Right ventricle myocardium superior (tissue), 1 donor: ENCODE measurements around the gene INPP5A. TPM values are rescaled to one million over a fixed set of nuclear protein-coding genes. Genes with fewer than 3 reads are reported as not detected.
"Not testable (repeated sequence)": the region's sequence is repeated elsewhere in the genome, so short reads cannot be mapped to it uniquely, and the experiment has no call there.

Source experiments
- ATAC-seq: fragments of 200-7000 bp; cut with Tn5 transposase; one replicate; pipeline ENCODE4 v1.9.1; 2020; ENCODE audit warnings: mild to moderate bottlenecking; ENCODE audit not compliant: poor library complexity
- DNase-seq: peaks from one replicate; pipeline ENCODE4 v3.0.0-alpha.2; 2020
- intact Hi-C: fragments of 100-400 bp; cut with DNase I; formaldehyde crosslinking; loops from one replicate; pipeline ENCODE4 v1.11.2; 2022
- long read RNA-seq: library from polyadenylated mRNA; unstranded; transcript quantifications from one replicate; pipeline ENCODE4 v2.0.0, GENCODE V29; 2021
- total RNA-seq: library from RNA; stranded (reverse); fragmentation: NEBNext Ultra II Directional; extraction: Animal tissue kit (Norgen Biotek cat#: 25700); gene quantifications from one replicate; pipeline ENCODE4 v1.2.1, GENCODE V29; 2021
- donor health status: DM: no; HTN: yes; CAD: no; lungs with severe emphysema.

INPP5A gene, protein sequence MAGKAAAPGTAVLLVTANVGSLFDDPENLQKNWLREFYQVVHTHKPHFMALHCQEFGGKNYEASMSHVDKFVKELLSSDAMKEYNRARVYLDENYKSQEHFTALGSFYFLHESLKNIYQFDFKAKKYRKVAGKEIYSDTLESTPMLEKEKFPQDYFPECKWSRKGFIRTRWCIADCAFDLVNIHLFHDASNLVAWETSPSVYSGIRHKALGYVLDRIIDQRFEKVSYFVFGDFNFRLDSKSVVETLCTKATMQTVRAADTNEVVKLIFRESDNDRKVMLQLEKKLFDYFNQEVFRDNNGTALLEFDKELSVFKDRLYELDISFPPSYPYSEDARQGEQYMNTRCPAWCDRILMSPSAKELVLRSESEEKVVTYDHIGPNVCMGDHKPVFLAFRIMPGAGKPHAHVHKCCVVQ
- total RNA-seq = 99.1 TPM
- long read RNA-seq, transcript INPP5A-203 (16 exons, 2,967 nt) = major isoform, 232 of 327 reads
- long read RNA-seq, partial matches to known transcripts = 75 of 327 reads
- long read RNA-seq, other reads (novel, unspliced or antisense) = 20 of 327 reads

DNA sequence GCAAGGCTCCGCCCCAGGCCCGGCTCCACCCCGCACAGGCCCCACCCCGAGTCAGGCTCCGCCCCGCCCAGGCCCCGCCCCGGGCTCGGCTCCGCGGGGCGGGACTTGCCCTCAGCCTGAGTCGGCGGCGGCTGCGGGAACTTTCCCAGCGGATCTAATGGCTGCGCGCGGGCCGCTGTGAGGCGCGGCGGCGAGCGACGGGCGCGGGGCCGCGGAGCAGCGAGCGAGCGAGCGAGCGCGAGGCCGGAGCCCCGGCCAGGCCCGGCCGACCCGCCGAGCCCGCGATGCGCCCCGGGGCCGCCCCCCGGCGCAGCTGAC is at the start of gene INPP5A:
INPP5A (plus strand) TSS at position 104 of the 318 bp plus-strand sequence. CDS start 310 bp downstream, outside the sequence.
- intact Hi-C loops = loop anchor here (2.0 to 5.0 kb wide), 2 partner anchors 19 to 75 kb away; no protein-coding TSS in a partner anchor
- DNase-seq = no peak
- no peak for ATAC-seq

DNA sequence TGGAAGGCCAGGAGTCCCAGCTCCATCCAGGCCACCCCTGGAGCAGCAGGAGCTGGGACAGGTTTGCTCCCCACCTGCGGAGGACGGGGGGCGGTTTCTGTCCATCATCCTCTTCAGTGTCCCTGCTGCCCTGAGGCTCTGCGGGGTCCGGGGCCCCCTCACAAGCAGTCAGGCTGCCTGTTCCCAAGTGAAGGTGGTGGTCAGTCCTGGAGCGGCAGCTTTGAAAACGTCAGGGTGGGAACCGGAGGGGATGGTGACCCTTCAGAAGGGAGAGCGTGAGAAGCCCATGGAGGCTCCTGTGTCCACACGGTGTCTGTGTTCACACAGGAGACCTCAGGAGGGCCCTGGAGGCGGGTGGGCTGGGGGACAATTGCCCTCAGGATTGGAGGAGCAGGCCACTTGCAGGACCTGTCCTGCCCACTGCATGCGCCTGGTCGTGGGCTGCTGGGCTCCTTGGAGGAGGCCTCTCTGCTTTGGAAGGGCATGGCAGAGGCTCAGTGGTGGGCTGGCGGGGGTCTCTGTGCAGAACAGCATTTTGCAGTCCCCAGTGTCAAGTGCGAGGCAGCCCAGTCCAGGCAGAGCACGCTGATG is 49.3 kb upstream of the INPP5A start:
- intact Hi-C loops = no loop called here
- ATAC-seq = no peak
- DNase-seq = peak; percentile 30

DNA sequence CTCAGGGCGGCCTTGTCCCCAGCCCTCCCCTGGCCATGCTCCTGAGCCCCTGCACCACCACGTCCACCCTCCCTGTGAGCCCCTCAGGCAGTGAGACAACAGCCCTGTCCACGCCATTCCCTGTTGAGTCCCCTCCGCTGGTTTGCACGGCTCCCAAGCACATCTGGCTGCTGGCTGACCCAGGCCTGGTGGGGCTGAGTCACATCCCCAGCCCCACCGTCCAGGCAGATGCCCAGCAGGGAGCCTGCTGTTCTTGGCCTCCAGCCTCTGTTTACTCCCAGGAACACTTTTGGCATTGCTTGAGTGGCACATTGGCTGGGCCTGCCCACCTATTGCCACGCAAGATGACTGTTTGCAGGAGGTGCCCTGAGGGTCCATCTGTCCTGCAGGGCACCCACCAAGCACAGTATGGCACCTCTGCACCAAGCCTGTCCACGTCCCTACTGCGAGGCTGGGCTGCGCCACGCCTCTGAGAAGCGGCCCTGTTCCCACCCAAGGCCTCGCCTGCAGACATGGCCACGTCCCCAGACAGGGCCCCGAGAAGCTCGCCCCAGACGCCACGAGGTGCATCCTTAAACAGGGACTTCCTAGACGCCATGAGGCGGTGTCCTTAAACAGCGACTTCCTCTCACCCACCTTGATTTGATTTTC is 48.4 kb upstream of the INPP5A start:
- peak; percentile 22 for DNase-seq
- no peak for ATAC-seq
- intact Hi-C loops = no loop called here

DNA sequence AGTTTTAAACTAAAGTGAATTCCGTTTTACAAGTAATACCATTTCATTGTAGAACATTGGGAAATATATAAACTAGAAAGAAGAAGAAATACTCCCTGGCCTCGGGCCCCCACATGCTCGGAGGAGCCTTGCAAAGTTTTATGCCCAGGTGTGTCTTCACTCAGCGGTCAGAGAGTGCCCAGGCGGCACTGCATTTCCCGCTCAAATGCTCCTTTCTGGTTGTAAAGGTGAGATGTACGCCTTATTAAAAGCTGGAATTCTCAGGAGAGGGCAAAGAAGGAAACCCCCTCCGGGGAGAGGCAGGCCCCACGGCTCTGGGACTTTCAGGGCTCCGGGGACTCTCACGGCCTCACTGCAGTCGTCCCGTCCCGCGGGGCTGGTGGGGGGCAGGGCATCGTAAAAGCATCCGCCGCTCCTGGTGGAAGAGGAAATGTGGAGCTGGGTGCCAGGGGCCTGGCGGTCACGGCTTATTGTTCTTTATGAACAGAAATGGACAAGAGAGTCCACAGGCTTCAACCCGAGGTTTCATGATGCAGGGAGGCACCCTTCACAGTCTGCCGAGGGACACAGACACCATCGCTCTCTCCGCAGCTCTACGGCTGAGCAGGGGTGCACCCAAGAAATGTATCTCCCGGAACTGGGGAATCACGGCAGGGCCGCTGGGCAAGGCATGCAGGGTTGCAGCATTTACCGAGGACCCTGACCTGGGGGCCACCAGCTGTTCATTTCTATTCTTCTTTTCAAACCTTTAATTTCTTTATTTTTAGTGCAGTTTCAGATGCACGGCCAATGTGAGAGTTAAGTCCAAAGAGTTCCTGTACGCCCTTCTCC is 47.7 kb upstream of the INPP5A start:
- peak; percentile 30 for DNase-seq
- ATAC-seq = no peak
- intact Hi-C loops = no loop called here

DNA sequence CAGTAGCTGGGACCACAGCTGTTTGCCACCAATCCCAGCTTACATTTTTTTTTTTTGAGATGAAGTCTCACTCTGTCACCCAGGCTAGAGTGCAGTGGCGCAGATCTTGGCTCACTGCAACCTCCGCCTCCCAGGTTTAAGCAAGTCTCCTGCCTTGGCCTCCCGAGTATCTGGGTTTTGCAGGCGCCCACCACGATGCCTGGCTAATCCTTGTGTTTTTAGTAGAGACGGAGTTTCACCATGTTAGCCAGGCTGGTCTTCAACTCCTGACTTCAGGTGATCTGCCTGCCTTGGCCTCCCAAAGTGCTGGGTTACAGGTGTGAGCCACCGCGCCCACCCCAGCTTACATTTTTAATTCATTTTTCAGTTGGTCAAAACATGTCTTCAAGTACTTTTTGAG is 46.1 kb upstream of the INPP5A start:
- ATAC-seq, intact Hi-C loops: not testable (repeated sequence)
- peak; percentile 23 for DNase-seq

DNA sequence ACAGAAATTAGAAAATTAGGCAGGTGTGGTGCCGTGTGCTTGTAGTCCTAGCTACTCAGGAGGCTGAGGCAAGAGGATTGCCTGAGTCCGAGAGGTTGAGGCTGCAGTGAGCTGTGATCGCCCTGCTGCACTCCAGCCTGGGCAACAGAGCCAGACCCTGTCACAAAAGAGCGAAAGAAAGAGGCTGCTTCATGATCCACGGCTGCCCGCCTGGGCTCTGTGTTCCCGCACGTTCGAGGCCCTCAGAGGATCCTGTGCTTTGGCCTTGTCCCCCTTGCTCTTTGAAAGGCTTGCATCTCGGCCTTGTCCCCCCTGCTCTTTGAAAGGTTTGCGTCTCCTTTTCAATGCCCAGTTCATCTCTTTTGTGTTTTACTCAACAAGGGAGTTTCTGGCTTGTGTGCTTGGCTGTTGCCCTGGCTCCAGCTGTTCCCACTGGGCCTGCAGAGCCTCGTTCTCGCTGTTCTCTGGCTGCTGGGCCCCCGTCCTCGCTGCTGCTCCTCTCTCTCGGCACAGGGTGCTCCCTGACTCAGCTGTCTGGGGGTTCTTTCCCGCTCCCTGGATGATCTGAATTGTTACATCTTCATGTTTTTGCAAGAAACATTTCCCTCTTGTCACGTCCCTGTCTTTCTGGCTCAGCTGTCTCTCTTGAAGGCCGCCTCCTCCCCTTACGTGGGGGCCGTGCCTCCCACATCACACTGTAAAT is 45.1 kb upstream of the INPP5A start:
- intact Hi-C loops = no loop called here
- DNase-seq (peak; percentile 61), ATAC-seq (peak; percentile 67)

DNA sequence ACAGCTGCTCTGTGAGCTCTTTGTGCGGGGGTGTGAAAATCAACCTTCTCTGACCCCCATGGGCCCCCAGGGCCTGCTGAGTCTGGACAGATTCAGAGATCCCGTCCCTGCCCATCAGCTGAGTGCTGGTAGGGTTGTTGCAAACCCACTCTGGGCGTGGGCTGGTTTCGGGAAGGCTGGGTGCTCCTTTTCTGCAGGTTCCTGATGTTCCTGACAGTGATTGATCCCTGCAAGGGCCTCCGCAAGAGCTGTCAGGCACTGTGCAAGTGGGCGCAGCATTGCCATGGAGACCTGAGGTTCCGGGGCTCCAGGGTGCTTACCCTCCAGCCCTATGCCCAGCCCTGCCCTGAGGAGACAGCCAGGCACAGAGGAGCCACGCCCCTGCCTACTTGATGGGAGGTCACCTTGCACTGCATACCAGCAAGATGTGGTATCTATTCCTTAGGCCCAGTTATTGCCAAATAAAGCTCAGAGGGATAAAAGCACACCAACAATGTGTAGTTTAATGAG is 44.3 kb upstream of the INPP5A start:
- intact Hi-C loops = no loop called here
- ATAC-seq (no peak), DNase-seq (peak; percentile 36)

DNA sequence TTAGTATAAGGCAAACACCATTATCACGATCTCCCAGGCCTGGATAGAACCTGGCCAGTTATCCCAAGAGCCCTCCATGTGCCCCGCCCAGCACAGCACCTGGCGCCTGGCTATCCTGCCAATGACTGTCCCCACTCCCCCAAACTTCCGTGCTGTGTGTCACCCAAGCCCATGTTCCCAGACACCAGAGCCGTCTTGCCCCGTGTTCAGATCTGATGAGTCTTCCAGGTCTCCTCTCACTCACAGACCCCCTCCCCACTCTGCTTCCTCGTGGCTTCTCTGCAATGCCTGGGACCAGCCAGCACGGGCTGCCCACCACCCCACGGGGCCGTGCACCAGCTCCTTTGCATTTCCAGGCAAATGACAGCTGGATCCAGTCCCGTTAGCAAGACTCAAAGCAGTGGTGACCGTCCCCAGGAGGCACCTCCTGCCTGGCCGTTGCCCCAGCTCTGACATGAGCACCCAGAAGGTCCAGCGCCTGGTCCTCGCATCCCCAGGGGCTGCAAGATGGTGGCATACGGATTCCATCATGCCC is 43.8 kb upstream of the INPP5A start:
- peak; percentile 34 for DNase-seq

DNA sequence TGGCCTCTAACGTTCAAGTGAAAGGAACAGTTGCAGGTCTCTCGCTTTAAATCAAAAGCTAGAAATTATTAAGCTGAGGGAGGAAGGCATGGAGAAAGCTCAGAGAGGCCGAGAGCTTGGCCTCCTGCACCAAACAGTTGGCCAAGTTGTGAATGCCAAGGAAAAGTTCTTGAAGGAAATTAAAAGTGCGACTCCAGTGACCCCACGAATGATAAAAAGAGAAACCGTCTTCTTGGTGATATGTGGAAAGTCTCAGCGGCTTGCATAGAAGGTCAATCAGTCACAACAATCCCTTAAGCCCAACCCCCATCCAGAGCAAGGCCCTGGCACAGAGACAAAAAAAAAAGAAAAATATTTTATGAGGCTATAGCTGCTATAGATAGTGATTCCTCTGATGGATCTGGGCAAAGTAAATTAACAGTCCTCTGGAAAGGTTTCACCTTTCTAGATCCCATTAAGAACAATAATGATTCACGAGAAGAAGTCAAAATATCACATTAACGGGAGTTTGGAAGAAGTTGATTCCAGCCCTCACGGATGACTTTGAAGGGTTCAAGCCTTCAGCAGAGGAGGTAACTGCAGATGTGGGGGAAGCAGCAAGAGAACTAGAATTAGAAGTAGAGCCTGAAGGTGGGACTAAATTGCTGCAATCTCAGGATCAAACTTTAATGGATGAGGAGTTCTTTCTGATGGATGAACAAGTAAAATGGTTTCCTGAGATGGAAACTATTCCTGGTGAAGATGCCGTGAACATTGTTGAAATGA is 42.5 kb upstream of the INPP5A start:
- intact Hi-C loops = no loop called here
- DNase-seq (peak; percentile 13), ATAC-seq (no peak)

More for the DNA sequence above, 43.8 kb upstream of the INPP5A start:
- no peak for ATAC-seq
- intact Hi-C loops = no loop called here

DNA sequence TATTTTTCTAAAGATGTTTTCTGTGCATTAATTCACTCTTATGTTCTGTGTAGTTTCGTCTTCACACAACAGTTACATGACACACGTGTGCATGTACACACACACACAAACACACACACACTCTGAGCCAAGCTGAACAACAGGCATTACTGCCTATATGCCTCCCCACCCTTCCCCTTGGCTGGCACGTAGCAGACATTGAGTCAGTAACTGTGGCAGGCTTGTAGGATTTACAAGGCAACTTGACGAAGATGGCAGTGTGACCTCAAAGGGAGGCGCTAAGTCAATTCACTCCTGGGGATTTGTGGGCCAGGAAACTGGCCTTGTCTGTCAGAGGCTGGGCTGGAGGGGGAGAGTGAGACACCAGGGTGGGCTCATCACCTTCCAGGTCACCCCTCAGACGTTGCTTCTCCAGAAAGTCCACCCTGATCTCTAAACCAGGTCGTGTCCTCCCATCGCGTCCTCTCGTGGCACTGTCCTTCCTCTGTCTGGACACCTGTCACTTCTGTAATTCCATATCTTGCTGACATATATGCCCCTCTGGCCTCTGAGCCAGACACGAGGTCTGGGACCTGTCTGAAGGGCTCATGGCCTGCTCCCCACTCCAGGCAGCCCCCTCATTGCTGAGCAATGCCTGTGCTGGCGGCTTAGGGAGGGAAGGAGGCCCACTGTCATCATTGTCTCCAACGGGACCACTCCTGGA is 41.1 kb upstream of the INPP5A start:
- intact Hi-C loops = no loop called here
- ATAC-seq = no peak
- peak; percentile 27 for DNase-seq

DNA sequence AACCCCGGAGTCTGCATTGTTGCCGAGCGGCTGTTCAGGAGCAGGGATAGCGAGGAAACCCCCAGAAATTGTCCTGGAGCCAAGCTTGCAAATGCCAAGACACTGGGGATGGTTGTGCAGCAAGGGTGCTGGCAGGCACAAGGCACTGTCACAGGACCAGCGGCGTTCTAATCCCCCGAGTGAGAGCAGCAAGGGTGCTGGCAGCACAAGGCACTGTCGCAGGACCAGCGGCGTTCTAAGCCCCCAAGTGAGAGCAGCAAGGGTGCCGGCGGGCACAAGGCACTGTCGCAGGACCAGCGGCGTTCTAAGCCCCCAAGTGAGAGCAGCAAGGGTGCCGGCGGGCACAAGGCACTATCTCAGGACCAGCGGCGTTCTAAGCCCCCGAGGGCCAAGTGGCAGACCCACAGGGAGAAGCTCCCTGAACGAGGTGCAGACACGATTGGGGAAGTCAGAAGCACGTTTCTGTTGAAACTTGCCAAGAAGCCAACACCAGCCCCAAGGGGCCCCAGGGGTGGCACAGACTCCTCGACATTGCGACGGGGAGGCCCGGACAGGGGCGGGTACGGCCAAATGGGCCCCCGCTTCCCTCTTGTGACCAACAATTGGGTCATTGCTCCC is 40.4 kb upstream of the INPP5A start:
- peak; percentile 18 for DNase-seq
- no peak for ATAC-seq
- intact Hi-C loops = no loop called here

DNA sequence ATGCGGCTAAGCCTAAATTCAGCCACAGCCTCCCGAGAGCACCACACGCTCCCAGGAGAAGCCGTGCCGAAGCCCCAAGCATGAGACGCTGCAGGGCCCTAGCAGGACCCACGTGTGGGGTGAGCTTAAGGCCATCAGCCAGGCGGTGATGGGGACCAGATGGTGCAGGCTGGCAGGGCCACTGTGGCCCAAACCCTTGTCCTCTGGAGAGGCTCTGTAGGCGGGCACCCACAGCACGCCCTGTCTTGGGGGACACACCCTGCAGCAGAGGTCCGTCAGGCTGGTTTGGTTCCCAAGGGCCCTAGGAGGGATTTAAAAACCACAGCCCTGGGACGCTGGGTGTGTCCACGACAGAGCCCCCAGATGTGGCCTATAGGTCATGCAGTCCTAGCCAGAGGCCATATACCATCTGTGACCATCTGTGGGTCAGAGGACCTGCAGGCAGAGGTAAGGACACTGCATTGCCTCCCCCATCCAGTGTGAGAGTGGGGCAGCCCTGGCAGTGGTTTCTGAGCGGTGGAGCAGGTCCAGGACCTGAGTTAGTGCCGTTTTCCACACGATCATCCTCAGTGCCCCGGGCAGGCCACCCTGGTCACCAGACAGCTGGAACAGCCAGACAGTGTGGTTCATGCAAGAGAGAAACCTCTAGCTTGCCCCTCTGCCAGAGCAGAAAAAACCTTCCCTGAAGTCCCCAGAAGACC is 39.6 kb upstream of the INPP5A start:
- intact Hi-C loops = no loop called here
- DNase-seq (peak; percentile 37), ATAC-seq (no peak)

DNA sequence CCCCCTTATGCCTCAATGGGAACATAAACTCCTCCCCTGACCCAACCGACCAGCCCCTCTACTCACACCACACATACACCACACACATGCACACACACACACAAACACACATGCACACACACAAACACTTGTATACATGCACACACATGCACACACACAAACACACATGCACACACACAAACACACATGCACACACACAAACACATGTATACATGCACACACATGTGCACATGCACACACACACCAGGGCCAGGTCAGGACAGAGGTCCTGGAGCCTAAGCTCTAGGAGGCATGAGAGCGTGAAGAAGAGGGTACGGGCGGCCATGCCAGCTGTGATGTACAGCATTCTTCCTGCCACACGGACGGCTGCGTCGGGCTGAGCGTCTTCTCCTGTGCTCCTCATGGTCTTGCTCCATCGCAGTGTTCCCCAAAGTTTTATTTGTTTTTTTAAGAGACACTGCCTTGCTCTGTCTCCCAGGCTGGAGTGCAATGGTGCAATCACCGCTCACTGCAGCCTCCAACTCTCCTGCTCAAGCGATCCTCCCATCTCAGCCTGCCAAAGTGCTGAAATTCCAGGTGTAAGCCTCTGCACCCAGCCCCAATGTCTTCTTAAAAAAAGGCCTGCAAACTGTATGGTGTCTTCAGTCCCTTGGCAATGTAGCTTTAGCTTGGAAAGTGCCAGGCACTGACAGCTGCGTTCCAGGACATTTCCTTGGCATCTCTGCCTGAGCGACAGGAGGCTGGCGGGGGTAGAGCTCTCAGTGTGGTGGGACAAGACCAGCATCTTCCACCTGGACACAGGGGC is 38.8 kb upstream of the INPP5A start:
- intact Hi-C loops = no loop called here
- no peak for ATAC-seq
- peak; percentile 38 for DNase-seq

DNA sequence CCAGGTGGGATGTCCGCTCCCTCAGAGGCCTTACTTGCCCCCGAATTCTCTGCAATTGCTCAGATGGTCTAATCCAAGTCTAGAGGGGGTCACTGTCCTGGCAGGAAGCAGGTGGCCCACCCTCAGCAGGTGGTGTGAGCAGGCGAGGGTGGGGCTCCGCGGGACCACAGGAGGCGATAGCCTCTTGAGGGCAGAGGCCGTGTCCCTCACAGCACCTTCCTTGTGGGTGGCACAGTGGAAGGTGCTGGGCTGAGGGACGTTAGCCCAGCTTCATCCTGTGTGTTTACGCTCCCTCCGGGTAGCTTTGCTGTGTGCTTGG is 38.3 kb upstream of the INPP5A start:
- ATAC-seq (no peak), DNase-seq (peak; percentile 10)
- intact Hi-C loops = no loop called here
